ENCODE results near the gene EBP. TPM values are rescaled to one million over a fixed set of nuclear protein-coding genes. Genes with fewer than 3 reads are reported as not detected.
A peak's percentile ranks its signal among the peaks of the same experiment; 100 is the strongest.

Gene EBP
- total RNA-seq, 1 donor, result 171 TPM

GRCh38 chrX:48574270-48575266, 53.0 kb downstream of the EBP start, which contains the start of gene RBM3:
Gene RBM3, plus strand, starts transcription at chrX:48574484. Its CDS starts 697 bp downstream, at chrX:48575181.
- peak; percentile 71 to 97 (median 93) for DNase-seq (ENCODE audit: low read depth in 2 of 3, low spot score in 2 of 3)

GRCh38 chrX:48575642-48576041, 54.0 kb downstream of the EBP start:
- DNase-seq (ENCODE audit: low read depth in 2 of 3, low spot score in 2 of 3), result no peak

- no peak for DNase-seq (ENCODE audit: low read depth in 2 of 3, low spot score in 2 of 3)
Observed at GRCh38 chrX:48576108-48576507, 54.5 kb downstream of the EBP start.

Other genes starting within 250 kb of the EBP start
- not detected for gene SSX3, start 165.1 kb upstream of the EBP start, total RNA-seq
- gene SSX4, start 138.3 kb upstream of the EBP start, total RNA-seq, result not detected
- gene SSX4B, start 109.8 kb upstream of the EBP start, total RNA-seq, result not detected
- 76.7 TPM for gene SLC38A5, start 51.5 kb upstream of the EBP start, total RNA-seq
- gene FTSJ1, start 45.6 kb upstream of the EBP start, total RNA-seq, result 69.2 TPM
- 21.0 TPM for gene PORCN, start 12.8 kb upstream of the EBP start, total RNA-seq
- gene TBC1D25, start 17.9 kb downstream of the EBP start, total RNA-seq, result 19.7 TPM
- gene RBM3, start 52.7 kb downstream of the EBP start, total RNA-seq, result 238 TPM
- 235 TPM for gene WDR13, start 75.7 kb downstream of the EBP start, total RNA-seq
- gene WAS, start 162.0 kb downstream of the EBP start, total RNA-seq, result 52.0 TPM
- gene SUV39H1, start 174.9 kb downstream of the EBP start, total RNA-seq, result 17.0 TPM
- 0.27 TPM for gene GLOD5, start 239.9 kb downstream of the EBP start, total RNA-seq

All from hematopoietic multipotent progenitor cell (in vitro differentiated cells).